OCI-LY7 (cell line): ENCODE data around the gene AFDN. TPM values are rescaled to one million over a fixed set of nuclear protein-coding genes. Genes with fewer than 3 reads are reported as not detected.

Experiments used
- BruUV-seq: library from RNA; stranded (reverse); fragments of 400-500 nt; replicated peaks from 2 replicates; lab custom pipeline; 2021; lab: Mats Ljungman, UMichigan
- CTCF ChIA-PET: fragments of 300-600 bp; sonication (Branson Sonifier 250); formaldehyde crosslinking; loops from one replicate; lab custom pipeline; 2022; ENCODE audit warnings: antibody characterized with exemption; ENCODE audit not compliant: unreplicated experiment; lab: Charles Lee
- POLR2A ChIA-PET: fragments of 300-600 bp; sonication (Branson Sonifier 250); formaldehyde crosslinking; loops from one replicate; lab custom pipeline; 2022; ENCODE audit warnings: antibody characterized with exemption; lab: Charles Lee
- DNase-seq: peaks from one replicate; pipeline ENCODE4 v3.0.0-alpha.2; 2015; ENCODE audit warnings: low spot score
- H2AFZ ChIP-seq: fragments of 200-600 bp; sonication (generic), shearing (Covaris generic); 2 replicates; pipeline ENCODE4 v1.6.1; 2014; ENCODE audit warnings: mild to moderate bottlenecking, antibody characterized with exemption, low read length, moderate library complexity
- H3K27ac ChIP-seq: fragments of 200-600 bp; sonication (generic); 2 replicates; pipeline ENCODE4 v1.5.1; 2014; ENCODE audit warnings: mixed run types, low read depth, mild to moderate bottlenecking, moderate library complexity, low read length, inconsistent platforms; ENCODE audit not compliant: poor library complexity, severe bottlenecking
- H3K36me3 ChIP-seq: fragments of 200-600 bp; sonication (generic); 2 replicates; pipeline ENCODE4 v1.6.1; 2014; ENCODE audit warnings: mild to moderate bottlenecking, antibody characterized with exemption, low read length, moderate library complexity, mixed read lengths; ENCODE audit not compliant: insufficient read depth
- H3K4me1 ChIP-seq: fragments of 200-600 bp; sonication (generic); 2 replicates; pipeline ENCODE4 v1.5.1; 2014; ENCODE audit warnings: mild to moderate bottlenecking, low read length; ENCODE audit not compliant: insufficient read depth, poor library complexity, severe bottlenecking
- H3K4me2 ChIP-seq: fragments of 200-600 bp; sonication (generic); 2 replicates; pipeline ENCODE4 v1.6.1; 2014; ENCODE audit warnings: mild to moderate bottlenecking, low read length
- H3K4me3 ChIP-seq: fragments of 200-600 bp; sonication (generic); 2 replicates; pipeline ENCODE4 v1.5.1; 2014; ENCODE audit warnings: mild to moderate bottlenecking, low read depth, low read length; ENCODE audit not compliant: poor library complexity, severe bottlenecking
- H3K79me2 ChIP-seq: fragments of 200-600 bp; sonication (generic); 2 replicates; pipeline ENCODE4 v1.6.1; 2016; ENCODE audit warnings: low read depth, mild to moderate bottlenecking, low read length, moderate library complexity, mixed read lengths; ENCODE audit not compliant: insufficient read depth
- H3K9me2 ChIP-seq: fragments of 200-600 bp; sonication (generic); 2 replicates; pipeline ENCODE4 v1.6.1; 2016; ENCODE audit warnings: mild to moderate bottlenecking, low read length, mixed read lengths; ENCODE audit not compliant: insufficient read depth
- H3K9me3 ChIP-seq: fragments of 200-600 bp; sonication (generic); 2 replicates; pipeline ENCODE4 v1.6.1; 2014; ENCODE audit warnings: mild to moderate bottlenecking, mixed run types, low read length, mixed read lengths
- H4K20me1 ChIP-seq: fragments of 200-600 bp; sonication (generic); 2 replicates; pipeline ENCODE4 v1.6.1; 2014; ENCODE audit warnings: mild to moderate bottlenecking, antibody characterized with exemption, low read length, moderate library complexity, mixed read lengths; ENCODE audit not compliant: insufficient read depth
- CTCF ChIP-seq: fragments of 200-600 bp; sonication (generic); conservative IDR thresholded peaks from 2 replicates; pipeline ENCODE4 v1.5.1; 2014; ENCODE audit warnings: mild to moderate bottlenecking, antibody characterized with exemption, low read length, moderate library complexity, mixed read lengths
- EZH2phosphoT487 ChIP-seq: fragments of 200-600 bp; sonication (generic); IDR thresholded peaks from 2 replicates; pipeline ENCODE4 v1.6.1; 2018; ENCODE audit warnings: low read depth, borderline replicate concordance, mild to moderate bottlenecking, mixed run types, antibody characterized with exemption, low read length, moderate library complexity, mixed read lengths
- intact Hi-C: fragments of 100-400 bp; cut with micrococcal nuclease; formaldehyde crosslinking; loops from one replicate; pipeline ENCODE4 v1.10.0; 2022; ENCODE audit not compliant: unreplicated experiment
- total RNA-seq, 2 experiments: library from RNA; depleted of rRNA in 1 of 2; stranded (reverse); fragments of >200 nt in 1 of 2; shearing (Covaris generic) in 1 of 2; gene quantifications; 2 replicates each; pipeline ENCODE4 v1.2.3, GENCODE V29; 2014 to 2022

AFDN gene
- total RNA-seq, 2 experiments from 2014 or later, result 43.6 to 71.6 TPM

- no peaks in the 10 kb centered on the region for H3K36me3 ChIP-seq
- H3K27ac ChIP-seq, result no peak overlapping the region
- TF ChIP-seq CTCF, result no peak
- no peak for TF ChIP-seq EZH2phosphoT487
- no peaks in the 10 kb centered on the region for H3K79me2 ChIP-seq
- no peaks in the 10 kb centered on the region for H3K9me2 ChIP-seq
- no peaks in the 10 kb centered on the region for H3K4me1 ChIP-seq
- no peak overlapping the region for H3K4me2 ChIP-seq
- intact Hi-C loops, result no loop called here
- H2AFZ ChIP-seq, result no peak overlapping the region
- ChIA-PET CTCF (no interaction called here), POLR2A (no interaction called here)
- H3K9me3 ChIP-seq, result no peaks in the 10 kb centered on the region
- H4K20me1 ChIP-seq, result no peaks in the 10 kb centered on the region
- no peak overlapping the region for H3K4me3 ChIP-seq
- DNase-seq, result no peak
- BruUV-seq, result no TSS peak
These were observed 66.4 kb downstream of the AFDN start for GRCh38 chr6:167892835-167893815.

GRCh38 chr6:167894965-167895364 is 68.3 kb downstream of the AFDN start:
- H4K20me1 ChIP-seq, result no peaks in the 10 kb centered on the region
- CTCF ChIA-PET, result no interaction called here

More at GRCh38 chr6:167894965-167895364, 68.3 kb downstream of the AFDN start:
- DNase-seq, result no peak
- no peaks in the 10 kb centered on the region for H3K36me3 ChIP-seq
- no peak overlapping the region for H3K27ac ChIP-seq
- TF ChIP-seq CTCF, result no peak
- no peaks in the 10 kb centered on the region for H3K9me3 ChIP-seq
- H3K9me2 ChIP-seq, result no peaks in the 10 kb centered on the region
- no peaks in the 10 kb centered on the region for H3K4me1 ChIP-seq
- POLR2A ChIA-PET, result interaction anchor here (1.2 kb wide), 1 partner anchor 10 kb away, joined by 3 read pairs; no protein-coding TSS in a partner anchor
- intact Hi-C loops, result loop anchor here (5.0 kb wide), 1 partner anchor 413 kb away; no protein-coding TSS in a partner anchor
- BruUV-seq, result no TSS peak
- no peak overlapping the region for H3K4me3 ChIP-seq
- no peak overlapping the region for H3K4me2 ChIP-seq
- no peaks in the 10 kb centered on the region for H3K79me2 ChIP-seq
- no peak overlapping the region for H2AFZ ChIP-seq
